H1 (cell line): ENCODE data around the gene SLC23A2. TPM values are rescaled to one million over a fixed set of nuclear protein-coding genes. Genes with fewer than 3 reads are reported as not detected.

Source experiments
- polyA plus RNA-seq, 7 experiments: library from polyadenylated mRNA; depleted of rRNA in 3 of 7; stranded (reverse) in 5 of 7; unstranded in 2 of 7; fragments of >200 nt in 5 of 7; fragments of 200-250 nt in 2 of 7; gene quantifications; 1 replicate in 5 of 7; 2 replicates in 1 of 7; 4 replicates in 1 of 7; pipeline versions ENCODE4 v1.2.1 to v1.2.3, GENCODE V29; 2011 to 2013; ENCODE audit warnings: missing spikeins in 2 of 7, mixed read lengths in 2 of 7
- total RNA-seq: library from RNA; stranded (reverse); fragmentation: NEBNext Ultra II Directional; extraction: Animal tissue kit (Norgen Biotek cat#: 25700); gene quantifications from 2 replicates; pipeline ENCODE4 v1.2.1, GENCODE V29; 2021
- TF ChIP-seq, protein P1 (sequence below): fragments of 300-600 bp; sonication (generic); IDR thresholded peaks from 2 replicates; pipeline ENCODE4 v1.7.1; 2012; ENCODE audit warnings: low read length, moderate library complexity, mild to moderate bottlenecking, inconsistent platforms; ENCODE audit not compliant: insufficient replicate concordance

Gene SLC23A2
- total and polyA plus RNA-seq, 2 of the 8 experiments (the other 6 are each of a cell fraction or from before 2014, with no cell fraction given), result 17.0 to 18.6 TPM

DNA sequence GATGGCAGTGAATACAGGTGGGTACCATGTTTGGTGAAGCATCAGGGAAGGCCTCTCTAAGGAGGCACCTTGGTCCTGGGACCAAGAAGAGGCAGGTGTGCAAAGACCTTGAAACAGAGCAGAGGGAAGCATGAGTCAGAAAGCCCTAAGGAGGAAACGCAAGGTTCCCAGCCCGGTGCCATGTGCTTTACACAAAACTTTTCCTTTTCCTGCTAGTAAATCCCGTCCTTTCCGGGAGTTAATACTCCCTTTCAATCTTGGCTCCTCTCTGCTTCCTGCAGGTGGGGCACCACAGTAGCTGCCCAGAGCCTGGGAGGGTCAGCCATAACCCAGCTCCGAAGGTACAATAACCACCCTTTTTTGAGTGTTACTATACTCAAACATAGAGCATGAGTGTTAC is 19.4 kb upstream of the SLC23A2 start (continued):
- TF ChIP-seq, protein P1, sequence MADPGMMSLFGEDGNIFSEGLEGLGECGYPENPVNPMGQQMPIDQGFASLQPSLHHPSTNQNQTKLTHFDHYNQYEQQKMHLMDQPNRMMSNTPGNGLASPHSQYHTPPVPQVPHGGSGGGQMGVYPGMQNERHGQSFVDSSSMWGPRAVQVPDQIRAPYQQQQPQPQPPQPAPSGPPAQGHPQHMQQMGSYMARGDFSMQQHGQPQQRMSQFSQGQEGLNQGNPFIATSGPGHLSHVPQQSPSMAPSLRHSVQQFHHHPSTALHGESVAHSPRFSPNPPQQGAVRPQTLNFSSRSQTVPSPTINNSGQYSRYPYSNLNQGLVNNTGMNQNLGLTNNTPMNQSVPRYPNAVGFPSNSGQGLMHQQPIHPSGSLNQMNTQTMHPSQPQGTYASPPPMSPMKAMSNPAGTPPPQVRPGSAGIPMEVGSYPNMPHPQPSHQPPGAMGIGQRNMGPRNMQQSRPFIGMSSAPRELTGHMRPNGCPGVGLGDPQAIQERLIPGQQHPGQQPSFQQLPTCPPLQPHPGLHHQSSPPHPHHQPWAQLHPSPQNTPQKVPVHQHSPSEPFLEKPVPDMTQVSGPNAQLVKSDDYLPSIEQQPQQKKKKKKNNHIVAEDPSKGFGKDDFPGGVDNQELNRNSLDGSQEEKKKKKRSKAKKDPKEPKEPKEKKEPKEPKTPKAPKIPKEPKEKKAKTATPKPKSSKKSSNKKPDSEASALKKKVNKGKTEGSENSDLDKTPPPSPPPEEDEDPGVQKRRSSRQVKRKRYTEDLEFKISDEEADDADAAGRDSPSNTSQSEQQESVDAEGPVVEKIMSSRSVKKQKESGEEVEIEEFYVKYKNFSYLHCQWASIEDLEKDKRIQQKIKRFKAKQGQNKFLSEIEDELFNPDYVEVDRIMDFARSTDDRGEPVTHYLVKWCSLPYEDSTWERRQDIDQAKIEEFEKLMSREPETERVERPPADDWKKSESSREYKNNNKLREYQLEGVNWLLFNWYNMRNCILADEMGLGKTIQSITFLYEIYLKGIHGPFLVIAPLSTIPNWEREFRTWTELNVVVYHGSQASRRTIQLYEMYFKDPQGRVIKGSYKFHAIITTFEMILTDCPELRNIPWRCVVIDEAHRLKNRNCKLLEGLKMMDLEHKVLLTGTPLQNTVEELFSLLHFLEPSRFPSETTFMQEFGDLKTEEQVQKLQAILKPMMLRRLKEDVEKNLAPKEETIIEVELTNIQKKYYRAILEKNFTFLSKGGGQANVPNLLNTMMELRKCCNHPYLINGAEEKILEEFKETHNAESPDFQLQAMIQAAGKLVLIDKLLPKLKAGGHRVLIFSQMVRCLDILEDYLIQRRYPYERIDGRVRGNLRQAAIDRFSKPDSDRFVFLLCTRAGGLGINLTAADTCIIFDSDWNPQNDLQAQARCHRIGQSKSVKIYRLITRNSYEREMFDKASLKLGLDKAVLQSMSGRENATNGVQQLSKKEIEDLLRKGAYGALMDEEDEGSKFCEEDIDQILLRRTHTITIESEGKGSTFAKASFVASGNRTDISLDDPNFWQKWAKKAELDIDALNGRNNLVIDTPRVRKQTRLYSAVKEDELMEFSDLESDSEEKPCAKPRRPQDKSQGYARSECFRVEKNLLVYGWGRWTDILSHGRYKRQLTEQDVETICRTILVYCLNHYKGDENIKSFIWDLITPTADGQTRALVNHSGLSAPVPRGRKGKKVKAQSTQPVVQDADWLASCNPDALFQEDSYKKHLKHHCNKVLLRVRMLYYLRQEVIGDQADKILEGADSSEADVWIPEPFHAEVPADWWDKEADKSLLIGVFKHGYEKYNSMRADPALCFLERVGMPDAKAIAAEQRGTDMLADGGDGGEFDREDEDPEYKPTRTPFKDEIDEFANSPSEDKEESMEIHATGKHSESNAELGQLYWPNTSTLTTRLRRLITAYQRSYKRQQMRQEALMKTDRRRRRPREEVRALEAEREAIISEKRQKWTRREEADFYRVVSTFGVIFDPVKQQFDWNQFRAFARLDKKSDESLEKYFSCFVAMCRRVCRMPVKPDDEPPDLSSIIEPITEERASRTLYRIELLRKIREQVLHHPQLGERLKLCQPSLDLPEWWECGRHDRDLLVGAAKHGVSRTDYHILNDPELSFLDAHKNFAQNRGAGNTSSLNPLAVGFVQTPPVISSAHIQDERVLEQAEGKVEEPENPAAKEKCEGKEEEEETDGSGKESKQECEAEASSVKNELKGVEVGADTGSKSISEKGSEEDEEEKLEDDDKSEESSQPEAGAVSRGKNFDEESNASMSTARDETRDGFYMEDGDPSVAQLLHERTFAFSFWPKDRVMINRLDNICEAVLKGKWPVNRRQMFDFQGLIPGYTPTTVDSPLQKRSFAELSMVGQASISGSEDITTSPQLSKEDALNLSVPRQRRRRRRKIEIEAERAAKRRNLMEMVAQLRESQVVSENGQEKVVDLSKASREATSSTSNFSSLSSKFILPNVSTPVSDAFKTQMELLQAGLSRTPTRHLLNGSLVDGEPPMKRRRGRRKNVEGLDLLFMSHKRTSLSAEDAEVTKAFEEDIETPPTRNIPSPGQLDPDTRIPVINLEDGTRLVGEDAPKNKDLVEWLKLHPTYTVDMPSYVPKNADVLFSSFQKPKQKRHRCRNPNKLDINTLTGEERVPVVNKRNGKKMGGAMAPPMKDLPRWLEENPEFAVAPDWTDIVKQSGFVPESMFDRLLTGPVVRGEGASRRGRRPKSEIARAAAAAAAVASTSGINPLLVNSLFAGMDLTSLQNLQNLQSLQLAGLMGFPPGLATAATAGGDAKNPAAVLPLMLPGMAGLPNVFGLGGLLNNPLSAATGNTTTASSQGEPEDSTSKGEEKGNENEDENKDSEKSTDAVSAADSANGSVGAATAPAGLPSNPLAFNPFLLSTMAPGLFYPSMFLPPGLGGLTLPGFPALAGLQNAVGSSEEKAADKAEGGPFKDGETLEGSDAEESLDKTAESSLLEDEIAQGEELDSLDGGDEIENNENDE, result no peak
